Neural cell (in vitro differentiated cells): ENCODE measurements around the gene FAM98C. TPM values are rescaled to one million over a fixed set of nuclear protein-coding genes. Genes with fewer than 3 reads are reported as not detected.

Experiments
- H2AFZ ChIP-seq: fragments of 200-600, 300-800 bp; sonication (generic), shearing (Covaris generic); 2 replicates; pipeline ENCODE4 v1.6.0; 2014; ENCODE audit warnings: low read depth, mild to moderate bottlenecking, antibody characterized with exemption, low read length, moderate library complexity
- H3F3A ChIP-seq: fragments of 200-600 bp; shearing (Covaris generic); 2 replicates; pipeline ENCODE4 v1.6.1; 2016; ENCODE audit warnings: mild to moderate bottlenecking, moderate library complexity, mixed read lengths, antibody characterized with exemption, low read length; ENCODE audit not compliant: insufficient read depth, poor library complexity, severe bottlenecking
- H3K27ac ChIP-seq: fragments of 200-600, 300-800 bp; sonication (generic), shearing (Covaris generic); 2 replicates; pipeline ENCODE4 v1.5.1; 2014; ENCODE audit warnings: mild to moderate bottlenecking, low read length, moderate library complexity
- H3K27me3 ChIP-seq: fragments of 300-800, 200-600 bp; sonication (generic), shearing (Covaris generic); 2 replicates; pipeline ENCODE4 v1.6.0; 2014; ENCODE audit warnings: mild to moderate bottlenecking, low read depth, low read length, moderate library complexity; ENCODE audit not compliant: insufficient read depth
- H3K36me3 ChIP-seq: fragments of 300-800, 200-600 bp; sonication (generic), shearing (Covaris generic); 2 replicates; pipeline ENCODE4 v1.5.1; 2014; ENCODE audit warnings: mild to moderate bottlenecking, antibody characterized with exemption, low read length, moderate library complexity; ENCODE audit not compliant: insufficient read depth
- H3K4me2 ChIP-seq: fragments of 300-800, 200-600 bp; sonication (generic), shearing (Covaris generic); 2 replicates; pipeline ENCODE4 v1.6.0; 2014; ENCODE audit warnings: mild to moderate bottlenecking, low read length
- H3K4me3 ChIP-seq: fragments of 300-800, 200-600 bp; sonication (generic), shearing (Covaris generic); 2 replicates; pipeline ENCODE4 v1.5.1; 2014; ENCODE audit warnings: mild to moderate bottlenecking, low read length, moderate library complexity
- H3K79me2 ChIP-seq: fragments of 200-600 bp; shearing (Covaris generic); replicated peaks from 2 replicates; pipeline ENCODE4 v1.6.0; 2014; ENCODE audit warnings: mild to moderate bottlenecking, low read length, moderate library complexity; ENCODE audit not compliant: insufficient read depth
- H3K9ac ChIP-seq: fragments of 300-800, 200-600 bp; sonication (generic), shearing (Covaris generic); 2 replicates; pipeline ENCODE4 v1.6.1; 2016; ENCODE audit warnings: mild to moderate bottlenecking, low read length, mixed read lengths
- H3K9me2 ChIP-seq: fragments of 200-600 bp; shearing (Covaris generic); 2 replicates; pipeline ENCODE4 v1.6.1; 2016; ENCODE audit warnings: mild to moderate bottlenecking, low read length, mixed read lengths; ENCODE audit not compliant: insufficient read depth
- H3K9me3 ChIP-seq: fragments of 200-600, 300-800 bp; sonication (generic), shearing (Covaris generic); 2 replicates; pipeline ENCODE4 v1.6.1; 2016; ENCODE audit warnings: mild to moderate bottlenecking, mixed run types, low read length, moderate library complexity, mixed read lengths
- H4K20me1 ChIP-seq: fragments of 200-600 bp; shearing (Covaris generic); 2 replicates; pipeline ENCODE4 v1.6.1; 2016; ENCODE audit warnings: mild to moderate bottlenecking, mixed run types; ENCODE audit not compliant: insufficient read depth
- EP300 ChIP-seq: fragments of 450-650 bp; conservative IDR thresholded peaks from 2 replicates; pipeline ENCODE4 v1.6.1; 2014; ENCODE audit warnings: antibody characterized with exemption, mild to moderate bottlenecking, moderate library complexity; ENCODE audit not compliant: poor library complexity, severe bottlenecking
- EZH2 ChIP-seq: fragments of 200-600, 300-800 bp; shearing (Covaris generic), sonication (generic); IDR thresholded peaks from 2 replicates; pipeline ENCODE4 v1.6.1; 2014; ENCODE audit warnings: antibody characterized with exemption, low read length, borderline replicate concordance, mild to moderate bottlenecking; ENCODE audit not compliant: insufficient read depth, poor library complexity, severe bottlenecking
- MXI1 ChIP-seq: fragments of 450-650 bp; conservative IDR thresholded peaks from 2 replicates; pipeline ENCODE4 v1.6.1; 2014; ENCODE audit warnings: antibody characterized with exemption, mild to moderate bottlenecking; ENCODE audit not compliant: poor library complexity, severe bottlenecking
- POLR2AphosphoS5 ChIP-seq: IDR thresholded peaks from 2 replicates; pipeline ENCODE4 v1.6.1; 2012
- RAD21 ChIP-seq: fragments of 450-650 bp; conservative IDR thresholded peaks from 2 replicates; pipeline ENCODE4 v1.6.1; 2014; ENCODE audit warnings: antibody characterized with exemption, mild to moderate bottlenecking, moderate library complexity
- REST ChIP-seq: IDR thresholded peaks from 2 replicates; pipeline ENCODE4 v1.6.1; 2012; ENCODE audit warnings: borderline replicate concordance
- SMC3 ChIP-seq: fragments of 450-650 bp; conservative IDR thresholded peaks from 2 replicates; pipeline ENCODE4 v1.6.1; 2014; ENCODE audit warnings: antibody characterized with exemption, mild to moderate bottlenecking, moderate library complexity; ENCODE audit not compliant: poor library complexity
- polyA plus RNA-seq: library from polyadenylated mRNA; depleted of rRNA; stranded (reverse); fragments of >200 nt; gene quantifications from 2 replicates; pipeline ENCODE4 v1.2.3, GENCODE V29; 2014
- TF ChIP-seq, protein P1 (sequence below): fragments of 450-650 bp; IDR thresholded peaks from 2 replicates; pipeline ENCODE4 v1.5.1; 2014; ENCODE audit warnings: antibody characterized with exemption, mild to moderate bottlenecking, moderate library complexity; ENCODE audit not compliant: poor library complexity, severe bottlenecking

The FAM98C gene
- polyA plus RNA-seq, 1 donor from 2014 or later = 79.3 TPM

GRCh38 chr19:38452430-38453366 lies 49.8 kb downstream of the FAM98C start:
- H3K9me2 ChIP-seq = no peaks in the 10 kb centered on the region
- no peak overlapping the region for H3K9ac ChIP-seq
- H3K4me3 ChIP-seq = no peak overlapping the region
- no peak overlapping the region for H3K4me2 ChIP-seq
- H3F3A ChIP-seq = no peaks in the 10 kb centered on the region
- H3K9me3 ChIP-seq = no peaks in the 10 kb centered on the region
- TF ChIP-seq, protein P1, sequence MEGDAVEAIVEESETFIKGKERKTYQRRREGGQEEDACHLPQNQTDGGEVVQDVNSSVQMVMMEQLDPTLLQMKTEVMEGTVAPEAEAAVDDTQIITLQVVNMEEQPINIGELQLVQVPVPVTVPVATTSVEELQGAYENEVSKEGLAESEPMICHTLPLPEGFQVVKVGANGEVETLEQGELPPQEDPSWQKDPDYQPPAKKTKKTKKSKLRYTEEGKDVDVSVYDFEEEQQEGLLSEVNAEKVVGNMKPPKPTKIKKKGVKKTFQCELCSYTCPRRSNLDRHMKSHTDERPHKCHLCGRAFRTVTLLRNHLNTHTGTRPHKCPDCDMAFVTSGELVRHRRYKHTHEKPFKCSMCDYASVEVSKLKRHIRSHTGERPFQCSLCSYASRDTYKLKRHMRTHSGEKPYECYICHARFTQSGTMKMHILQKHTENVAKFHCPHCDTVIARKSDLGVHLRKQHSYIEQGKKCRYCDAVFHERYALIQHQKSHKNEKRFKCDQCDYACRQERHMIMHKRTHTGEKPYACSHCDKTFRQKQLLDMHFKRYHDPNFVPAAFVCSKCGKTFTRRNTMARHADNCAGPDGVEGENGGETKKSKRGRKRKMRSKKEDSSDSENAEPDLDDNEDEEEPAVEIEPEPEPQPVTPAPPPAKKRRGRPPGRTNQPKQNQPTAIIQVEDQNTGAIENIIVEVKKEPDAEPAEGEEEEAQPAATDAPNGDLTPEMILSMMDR = no peak
- TF ChIP-seq EP300 (no peak), POLR2AphosphoS5 (no peak)
- no peak overlapping the region for H2AFZ ChIP-seq
- no peak overlapping the region for H3K27ac ChIP-seq
- no peaks in the 10 kb centered on the region for H4K20me1 ChIP-seq
- H3K36me3 ChIP-seq = no peaks in the 10 kb centered on the region
- H3K27me3 ChIP-seq = no peaks in the 10 kb centered on the region
- H3K79me2 ChIP-seq = no peaks in the 10 kb centered on the region

DNA sequence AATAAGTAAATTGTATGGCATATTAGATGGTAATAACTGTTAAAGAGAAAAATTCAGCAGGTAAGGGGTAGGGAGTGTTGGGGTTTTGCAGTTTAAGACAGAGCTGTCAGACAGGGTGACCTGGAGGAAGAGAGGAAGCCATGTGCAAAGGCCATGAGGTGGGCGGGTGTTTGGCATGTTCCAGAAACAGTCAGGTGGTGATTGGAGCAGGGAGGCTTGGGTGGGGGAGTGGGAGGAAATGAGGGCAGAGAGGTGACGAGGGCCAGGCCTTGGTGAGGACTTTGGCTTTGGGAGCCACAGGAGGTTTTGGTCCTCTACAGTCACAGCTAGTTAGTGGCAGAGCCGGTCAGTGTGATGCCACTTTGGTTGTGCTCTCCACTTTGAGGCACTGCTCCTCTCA lies 50.7 kb downstream of the FAM98C start:
- no peaks in the 10 kb centered on the region for H3K79me2 ChIP-seq
- H3K36me3 ChIP-seq = no peaks in the 10 kb centered on the region
- H3F3A ChIP-seq = no peaks in the 10 kb centered on the region
- no peak overlapping the region for H3K4me2 ChIP-seq
- TF ChIP-seq REST = no peak
- TF ChIP-seq RAD21 = no peak
- no peak for TF ChIP-seq POLR2AphosphoS5
- TF ChIP-seq EZH2 = no peak
- no peak overlapping the region for H3K9ac ChIP-seq
- H4K20me1 ChIP-seq = no peaks in the 10 kb centered on the region
- no peaks in the 10 kb centered on the region for H3K9me2 ChIP-seq
- H3K27ac ChIP-seq = no peak overlapping the region
- no peaks in the 10 kb centered on the region for H3K9me3 ChIP-seq
- no peak overlapping the region for H3K4me3 ChIP-seq
- no peaks in the 10 kb centered on the region for H3K27me3 ChIP-seq
- H2AFZ ChIP-seq = no peak overlapping the region

DNA sequence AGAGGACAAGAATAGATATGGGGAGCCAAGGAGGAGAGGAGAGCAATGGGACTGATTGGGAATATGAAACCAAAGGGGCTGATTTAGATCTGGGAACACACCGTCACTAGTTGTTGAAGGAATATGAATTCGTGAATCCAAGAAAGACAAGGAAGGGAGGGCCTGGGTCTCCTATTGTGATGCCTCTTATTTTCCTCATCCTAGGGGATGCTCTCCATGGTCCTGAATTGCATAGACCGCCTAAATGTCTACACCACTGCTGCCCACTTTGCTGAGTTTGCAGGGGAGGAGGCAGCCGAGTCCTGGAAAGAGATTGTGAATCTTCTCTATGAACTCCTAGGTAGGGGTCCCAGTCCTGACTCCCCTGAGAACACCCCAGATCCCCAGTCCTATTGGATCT lies 52.1 kb downstream of the FAM98C start:
- no peaks in the 10 kb centered on the region for H3K27me3 ChIP-seq
- no peaks in the 10 kb centered on the region for H3K79me2 ChIP-seq
- no peaks in the 10 kb centered on the region for H3K9me3 ChIP-seq
- H3K9me2 ChIP-seq = no peaks in the 10 kb centered on the region
- H3K4me2 ChIP-seq = no peak overlapping the region
- no peak overlapping the region for H3K4me3 ChIP-seq
- no peaks in the 10 kb centered on the region for H3K36me3 ChIP-seq
- TF ChIP-seq EP300 (no peak), SMC3 (no peak), EZH2 (no peak), POLR2AphosphoS5 (no peak), REST (peak; percentile 17), MXI1 (no peak)
- TF ChIP-seq, protein P1 = no peak
- H3K9ac ChIP-seq = no peak overlapping the region
- no peak overlapping the region for H2AFZ ChIP-seq
- no peak overlapping the region for H3K27ac ChIP-seq
- no peaks in the 10 kb centered on the region for H3F3A ChIP-seq
- H4K20me1 ChIP-seq = no peaks in the 10 kb centered on the region
